Smooth muscle cell (in vitro differentiated cells): ENCODE data around the gene IFIT2. TPM values are rescaled to one million over a fixed set of nuclear protein-coding genes. Genes with fewer than 3 reads are reported as not detected.
"Not testable (repeated sequence)": the region's sequence is repeated elsewhere in the genome, so short reads cannot be mapped to it uniquely, and the experiment has no call there.

Source experiments
- DNase-seq: peaks from one replicate; lab custom pipeline; 2025; ENCODE audit not compliant: unreplicated experiment; lab: John Stamatoyannopoulos, UW
- H2AFZ ChIP-seq: fragments of 200-600 bp; sonication (generic); 2 replicates; pipeline ENCODE4 v1.6.0; 2016; ENCODE audit warnings: antibody characterized with exemption, low read depth, mild to moderate bottlenecking
- H3F3A ChIP-seq: fragments of 200-600 bp; sonication (generic); 2 replicates; pipeline ENCODE4 v1.6.0; 2017; ENCODE audit warnings: antibody characterized with exemption, low read depth
- H3K27ac ChIP-seq: fragments of 200-600 bp; sonication (generic); 2 replicates; pipeline ENCODE4 v1.5.1; 2016; ENCODE audit warnings: low read depth, mild to moderate bottlenecking
- H3K27me3 ChIP-seq: fragments of 200-600 bp; sonication (generic); 2 replicates; pipeline ENCODE4 v1.6.1; 2016; ENCODE audit warnings: low read depth, mild to moderate bottlenecking
- H3K36me3 ChIP-seq: fragments of 200-600 bp; sonication (generic); 2 replicates; pipeline ENCODE4 v1.5.1; 2016; ENCODE audit warnings: low read depth
- H3K4me1 ChIP-seq: fragments of 200-600 bp; sonication (generic); 2 replicates; pipeline ENCODE4 v1.5.1; 2016; ENCODE audit warnings: low read depth
- H3K4me2 ChIP-seq: fragments of 200-600 bp; sonication (generic); 2 replicates; pipeline ENCODE4 v1.6.0; 2016; ENCODE audit warnings: mild to moderate bottlenecking
- H3K4me3 ChIP-seq: fragments of 200-600 bp; sonication (generic); 2 replicates; pipeline ENCODE4 v1.5.1; 2016; ENCODE audit warnings: mild to moderate bottlenecking
- H3K79me2 ChIP-seq: fragments of 200-600 bp; sonication (generic); 2 replicates; pipeline ENCODE4 v1.6.0; 2016; ENCODE audit warnings: low read depth, mild to moderate bottlenecking
- H3K9ac ChIP-seq: fragments of 200-600 bp; sonication (generic); 2 replicates; pipeline ENCODE4 v1.6.0; 2016; ENCODE audit warnings: low read depth
- H3K9me3 ChIP-seq: fragments of 200-600 bp; sonication (generic); replicated peaks from 2 replicates; pipeline ENCODE4 v1.5.1; 2016; ENCODE audit warnings: low read depth
- H4K20me1 ChIP-seq: fragments of 200-600 bp; sonication (generic); 2 replicates; pipeline ENCODE4 v1.6.0; 2016; ENCODE audit warnings: low read depth
- WGBS: methylation state at CpG from one replicate; pipeline ENCODE4 v1.1.7; 2016; ENCODE audit warnings: low lambda C conversion rate; 5-methylcytosine and 5-hydroxymethylcytosine counted together
- polyA plus RNA-seq: library from polyadenylated mRNA; unstranded; fragments of >200 nt; fragmentation: Nextera tagmentation; extraction: Ambion mirVana; gene quantifications from 2 replicates; pipeline ENCODE4 v1.2.1, GENCODE V29; 2016
- total RNA-seq: library from RNA; depleted of rRNA; stranded (reverse); fragments of >200 nt; gene quantifications from 2 replicates; pipeline ENCODE4 v1.2.3, GENCODE V29; 2014
- TF ChIP-seq, protein P1 (sequence below): fragments of 200-600 bp; sonication (generic); IDR thresholded peaks from 2 replicates; pipeline ENCODE4 v1.5.1; 2017; ENCODE audit warnings: borderline replicate concordance, mild to moderate bottlenecking, antibody characterized with exemption; ENCODE audit not compliant: insufficient read depth, poor library complexity, severe bottlenecking

Gene IFIT2
- total and polyA plus RNA-seq, 2 experiments from 2014 or later, result 0.27 to 1.5 TPM

DNA sequence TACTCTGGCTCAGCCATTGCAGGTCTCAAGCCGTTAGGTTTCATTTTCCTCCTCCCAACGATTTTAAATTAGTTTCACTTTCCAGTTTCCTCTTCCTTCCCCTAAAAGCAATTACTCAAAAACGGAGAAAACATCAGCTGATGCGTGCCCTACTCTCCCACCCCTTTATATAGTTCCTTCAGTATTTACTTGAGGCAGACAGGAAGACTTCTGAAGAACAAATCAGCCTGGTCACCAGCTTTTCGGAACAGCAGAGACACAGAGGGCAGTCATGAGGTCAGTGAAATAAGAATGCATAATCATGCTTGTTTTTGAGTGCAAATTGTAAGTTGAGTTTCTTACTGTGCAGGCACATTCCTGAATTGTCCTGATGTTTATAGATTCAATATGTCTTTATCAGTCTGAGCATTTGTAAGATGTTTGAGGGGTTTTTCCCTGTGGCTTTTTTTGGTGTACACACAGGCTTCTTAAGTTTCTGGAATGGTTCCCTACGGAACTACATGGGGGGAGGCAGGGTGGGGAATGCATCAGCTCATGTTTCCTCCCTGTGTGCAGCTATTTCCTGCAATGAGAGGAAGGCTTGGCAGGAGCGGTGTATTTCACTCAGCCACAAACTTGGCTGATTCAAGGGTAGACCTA lies 26.1 kb downstream of the IFIT2 start, which contains the start of gene IFIT3:
TSS of gene IFIT3 (plus strand) at position 195 of the 639 bp plus-strand sequence. CDS start at position 272, 77 bp downstream.
- Histone ChIP-seq H2AFZ (peak within 1 kb of the TSS; percentile 94), H3K9me3 (no peaks in the 10 kb centered on the region), H3K27ac (peak within 1 kb of the TSS; percentile 96), H4K20me1 (no peaks in the 10 kb centered on the region), H3K9ac (peak within 1 kb of the TSS; percentile 85), H3K79me2 (no peaks in the 10 kb centered on the region), H3K4me3 (peak within 1 kb of the TSS; percentile 63), H3K27me3 (no peaks in the 10 kb centered on the region), H3F3A (peaks cover 32% of the 10 kb centered on the region), H3K4me2 (peak within 1 kb of the TSS; percentile 85), H3K36me3 (no peaks in the 10 kb centered on the region), H3K4me1 (peaks cover 11% of the 10 kb centered on the region)
- 19% methylated on average over 7 of the region's 7 CpGs for WGBS
- TF ChIP-seq, protein P1, sequence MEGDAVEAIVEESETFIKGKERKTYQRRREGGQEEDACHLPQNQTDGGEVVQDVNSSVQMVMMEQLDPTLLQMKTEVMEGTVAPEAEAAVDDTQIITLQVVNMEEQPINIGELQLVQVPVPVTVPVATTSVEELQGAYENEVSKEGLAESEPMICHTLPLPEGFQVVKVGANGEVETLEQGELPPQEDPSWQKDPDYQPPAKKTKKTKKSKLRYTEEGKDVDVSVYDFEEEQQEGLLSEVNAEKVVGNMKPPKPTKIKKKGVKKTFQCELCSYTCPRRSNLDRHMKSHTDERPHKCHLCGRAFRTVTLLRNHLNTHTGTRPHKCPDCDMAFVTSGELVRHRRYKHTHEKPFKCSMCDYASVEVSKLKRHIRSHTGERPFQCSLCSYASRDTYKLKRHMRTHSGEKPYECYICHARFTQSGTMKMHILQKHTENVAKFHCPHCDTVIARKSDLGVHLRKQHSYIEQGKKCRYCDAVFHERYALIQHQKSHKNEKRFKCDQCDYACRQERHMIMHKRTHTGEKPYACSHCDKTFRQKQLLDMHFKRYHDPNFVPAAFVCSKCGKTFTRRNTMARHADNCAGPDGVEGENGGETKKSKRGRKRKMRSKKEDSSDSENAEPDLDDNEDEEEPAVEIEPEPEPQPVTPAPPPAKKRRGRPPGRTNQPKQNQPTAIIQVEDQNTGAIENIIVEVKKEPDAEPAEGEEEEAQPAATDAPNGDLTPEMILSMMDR, result no peak
- no peak for DNase-seq

DNA sequence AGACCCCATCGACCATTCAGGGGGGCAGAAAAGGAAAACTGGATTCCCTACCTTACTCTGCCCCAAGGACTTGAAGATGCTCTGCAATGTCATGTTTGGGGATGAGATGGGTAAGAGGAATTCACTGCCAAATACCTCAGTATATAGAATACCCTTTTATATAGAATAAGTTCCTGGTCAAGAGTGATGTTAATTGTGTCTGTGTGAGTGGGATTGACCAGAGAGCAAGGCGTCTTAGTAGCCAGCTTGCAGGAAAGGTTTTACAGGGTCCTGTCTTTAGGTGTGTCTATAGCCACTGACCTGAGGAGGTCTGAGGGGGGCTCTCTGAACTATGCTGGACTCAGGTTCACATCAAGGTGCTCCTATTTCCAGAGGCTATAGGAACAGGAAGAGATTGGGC lies 27.3 kb downstream of the IFIT2 start:
- Histone ChIP-seq H3K27ac (peak overlapping the region; percentile 96), H3K4me2 (peak overlapping the region; percentile 85)

DNA sequence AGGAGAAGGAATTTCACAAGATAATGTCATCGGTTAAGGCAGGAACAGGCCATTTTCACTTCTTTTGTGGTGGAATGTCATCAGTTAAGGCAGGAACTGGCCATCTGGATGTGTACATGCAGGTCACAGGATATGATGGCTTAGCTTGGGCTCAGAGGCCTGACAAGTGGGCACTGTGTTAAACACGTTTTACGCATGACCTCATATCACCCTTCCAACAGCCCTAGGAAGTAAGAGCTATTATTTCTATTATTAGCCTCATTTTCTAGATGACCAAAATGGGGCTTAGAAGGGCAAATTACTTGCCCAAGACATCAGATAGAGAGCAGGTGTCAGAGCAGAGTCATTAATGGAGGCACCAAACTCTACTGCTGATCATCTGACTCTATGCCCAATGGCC lies 28.2 kb downstream of the IFIT2 start:
- not testable (repeated sequence) for DNase-seq, H2AFZ ChIP-seq, H3K4me2 ChIP-seq, H3K27ac ChIP-seq, H3K4me3 ChIP-seq, H3K9me3 ChIP-seq, H3K36me3 ChIP-seq, H3K9ac ChIP-seq, H3K79me2 ChIP-seq, H4K20me1 ChIP-seq, H3K27me3 ChIP-seq
- 31% methylated on average over 3 of the region's 3 CpGs for whole genome bisulfite sequencing
- Histone ChIP-seq H3K4me1 (peaks cover 24% of the 10 kb centered on the region), H3F3A (peaks cover 40% of the 10 kb centered on the region)

More for the DNA sequence above, 27.3 kb downstream of the IFIT2 start:
- 98% methylated on average over 2 of the region's 2 CpGs for whole genome bisulfite sequencing
- Histone ChIP-seq H3K79me2 (no peaks in the 10 kb centered on the region), H3K4me1 (peaks cover 23% of the 10 kb centered on the region), H3K27me3 (no peaks in the 10 kb centered on the region), H3F3A (peaks cover 40% of the 10 kb centered on the region), H3K4me3 (no peak overlapping the region), H4K20me1 (no peaks in the 10 kb centered on the region), H3K9ac (no peak overlapping the region), H3K9me3 (no peaks in the 10 kb centered on the region), H3K36me3 (no peaks in the 10 kb centered on the region), H2AFZ (no peak overlapping the region)
- DNase-seq, result no peak
- TF ChIP-seq, protein P1, result no peak

DNA sequence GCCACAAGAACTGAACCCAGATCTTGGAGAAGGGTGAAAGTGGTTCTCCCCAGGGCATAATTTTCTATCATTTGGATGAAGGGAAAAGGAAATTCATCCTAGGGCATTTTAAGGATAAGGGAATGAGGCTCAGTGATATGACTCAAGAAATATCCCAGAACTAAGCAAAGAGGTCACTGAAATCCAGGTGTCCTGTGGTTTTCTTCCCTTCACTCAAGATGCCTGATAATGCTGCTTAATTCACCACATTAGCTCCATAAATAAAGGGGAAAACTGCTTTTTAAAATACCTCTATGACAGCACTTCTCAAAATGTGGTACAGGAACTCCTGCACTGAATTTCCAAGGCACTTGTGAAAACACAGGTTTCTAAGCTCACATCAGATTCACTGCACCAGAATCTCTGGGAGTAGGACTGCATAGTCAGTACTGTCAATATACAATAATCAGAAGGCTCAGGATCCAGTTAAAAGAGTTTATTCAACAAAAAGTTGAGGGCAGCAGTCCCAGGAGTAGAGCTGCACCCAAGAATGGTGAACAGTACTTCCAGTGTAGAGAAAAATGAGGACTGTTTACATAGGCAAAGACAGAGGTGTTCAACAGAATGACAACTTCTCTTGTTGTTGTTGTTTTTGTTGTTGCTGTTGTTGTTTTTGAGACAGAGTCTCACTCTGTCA lies 28.8 kb downstream of the IFIT2 start:
- TF ChIP-seq, protein P1, result no peak
- H4K20me1 ChIP-seq, result no peaks in the 10 kb centered on the region
- no peak overlapping the region for H3K4me2 ChIP-seq
- H3K9me3 ChIP-seq, result no peaks in the 10 kb centered on the region
- peaks cover 24% of the 10 kb centered on the region for H3K4me1 ChIP-seq
- no peaks in the 10 kb centered on the region for H3K79me2 ChIP-seq
- no peak overlapping the region for H3K27ac ChIP-seq
- peaks cover 40% of the 10 kb centered on the region for H3F3A ChIP-seq
- H2AFZ ChIP-seq, result no peak overlapping the region
- no peaks in the 10 kb centered on the region for H3K36me3 ChIP-seq
- no peaks in the 10 kb centered on the region for H3K27me3 ChIP-seq
- H3K4me3 ChIP-seq, result no peak overlapping the region
- no peak overlapping the region for H3K9ac ChIP-seq
- DNase-seq, result no peak

DNA sequence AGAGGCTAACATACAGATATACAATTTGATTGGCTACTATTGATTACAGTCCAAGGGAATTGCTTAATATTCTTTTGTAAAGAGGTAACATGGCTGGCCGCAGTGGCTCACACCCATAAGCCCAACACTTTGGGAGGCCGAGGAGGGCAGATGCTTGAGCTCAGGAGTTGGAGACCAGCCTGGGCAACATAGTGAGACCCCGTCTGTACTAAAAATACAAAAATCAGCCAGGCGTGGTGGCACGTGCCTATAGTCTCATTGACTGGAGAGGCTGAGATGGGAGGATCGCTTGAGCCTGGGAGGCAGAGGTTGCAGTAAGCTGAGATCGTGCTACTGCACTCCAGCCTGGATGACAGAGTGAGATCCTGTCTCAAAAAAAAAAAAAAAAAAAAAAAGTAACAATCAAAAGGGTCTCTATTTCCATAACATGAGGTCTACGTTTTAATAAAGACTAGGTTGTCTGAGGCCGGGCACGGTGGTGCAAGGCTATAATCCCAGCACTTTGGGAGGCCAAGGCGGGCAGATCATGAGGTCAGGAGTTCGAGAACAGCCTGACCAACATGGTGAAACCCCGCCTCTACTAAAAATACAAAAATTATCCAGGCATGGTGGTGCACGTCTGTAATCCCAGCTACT lies 29.8 kb downstream of the IFIT2 start:
- not testable (repeated sequence) for H3K9me3 ChIP-seq, H4K20me1 ChIP-seq, H3K27me3 ChIP-seq, H3K79me2 ChIP-seq, H3K36me3 ChIP-seq, DNase-seq
- H3K4me2 ChIP-seq, result peak overlapping the region; percentile 79
- peak overlapping the region; percentile 79 for H2AFZ ChIP-seq
- H3K4me3 ChIP-seq, result peak overlapping the region; percentile 37
- H3K9ac ChIP-seq, result peak overlapping the region; percentile 54
- H3K27ac ChIP-seq, result peak overlapping the region; percentile 88
- WGBS, result 89% methylated on average over 14 of the region's 14 CpGs
- H3F3A ChIP-seq, result peaks cover 40% of the 10 kb centered on the region
- peaks cover 24% of the 10 kb centered on the region for H3K4me1 ChIP-seq
